Erythroblast (primary cell): ENCODE results near the gene DDX23.

ENCODE experiments used
- DNase-seq, 2 experiments: peaks; one replicate each; lab custom pipeline; 2025; lab: John Stamatoyannopoulos, UW
- GATA1 ChIP-seq: IDR thresholded peaks from 2 replicates; pipeline ENCODE4 v1.6.1; 2011; ENCODE audit warnings: low read depth, mild to moderate bottlenecking, control low read depth, low read length, moderate library complexity
- POLR2A ChIP-seq: IDR thresholded peaks from 2 replicates; pipeline ENCODE4 v1.6.1; 2011; ENCODE audit warnings: mild to moderate bottlenecking, low read length

DDX23 gene

GRCh38 chr12:48822711-48823110 is 29.3 kb downstream of the DDX23 start:
- DNase-seq, result no peak
- no peak for TF ChIP-seq GATA1
- no peak for TF ChIP-seq POLR2A

- DNase-seq, result no peak
- TF ChIP-seq POLR2A, result no peak
- no peak for TF ChIP-seq GATA1
Observed at GRCh38 chr12:48822139-48822538, 29.8 kb downstream of the DDX23 start.

DNA sequence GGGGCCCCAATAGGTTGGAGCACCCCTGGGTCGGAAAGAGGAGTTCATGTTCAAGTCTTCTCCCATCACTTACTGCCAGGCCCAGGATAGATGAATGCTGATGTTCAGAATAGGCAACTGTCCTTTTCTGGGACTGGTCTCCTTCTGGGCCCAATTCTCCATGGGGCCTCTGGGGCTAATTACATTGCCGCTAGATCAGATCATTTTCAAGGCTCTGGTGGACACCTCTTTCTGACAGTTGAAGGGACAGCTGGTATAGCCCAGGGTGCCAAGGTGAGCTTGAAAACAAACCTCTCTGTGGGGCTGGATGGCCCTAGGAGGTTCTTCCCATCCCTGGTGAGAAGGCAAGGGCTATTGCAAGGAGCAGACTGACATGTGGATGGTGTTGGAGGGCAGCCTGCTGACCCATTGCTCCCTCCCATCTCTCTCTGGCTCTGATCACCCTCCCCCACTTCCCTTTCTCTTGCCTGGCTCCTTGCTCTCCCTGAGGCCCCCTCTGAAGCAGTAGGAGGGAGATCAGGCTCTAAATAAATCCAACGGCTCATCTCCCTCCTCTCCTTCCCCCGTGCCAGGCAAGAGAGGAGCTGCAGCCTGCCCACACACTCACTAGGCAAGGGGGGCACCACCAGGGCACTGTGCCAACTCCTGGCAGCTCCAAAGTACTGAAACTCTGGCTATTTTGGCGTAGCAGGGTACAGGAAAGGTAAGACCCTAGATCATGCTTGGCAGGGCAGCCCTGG is 31.8 kb downstream of the DDX23 start:
- DNase-seq, result no peak
- no peak for TF ChIP-seq POLR2A
- TF ChIP-seq GATA1, result no peak

GRCh38 chr12:48818831-48819590 is 33.0 kb downstream of the DDX23 start:
- DNase-seq, result no peak
- no peak for TF ChIP-seq GATA1
- no peak for TF ChIP-seq POLR2A

DNA sequence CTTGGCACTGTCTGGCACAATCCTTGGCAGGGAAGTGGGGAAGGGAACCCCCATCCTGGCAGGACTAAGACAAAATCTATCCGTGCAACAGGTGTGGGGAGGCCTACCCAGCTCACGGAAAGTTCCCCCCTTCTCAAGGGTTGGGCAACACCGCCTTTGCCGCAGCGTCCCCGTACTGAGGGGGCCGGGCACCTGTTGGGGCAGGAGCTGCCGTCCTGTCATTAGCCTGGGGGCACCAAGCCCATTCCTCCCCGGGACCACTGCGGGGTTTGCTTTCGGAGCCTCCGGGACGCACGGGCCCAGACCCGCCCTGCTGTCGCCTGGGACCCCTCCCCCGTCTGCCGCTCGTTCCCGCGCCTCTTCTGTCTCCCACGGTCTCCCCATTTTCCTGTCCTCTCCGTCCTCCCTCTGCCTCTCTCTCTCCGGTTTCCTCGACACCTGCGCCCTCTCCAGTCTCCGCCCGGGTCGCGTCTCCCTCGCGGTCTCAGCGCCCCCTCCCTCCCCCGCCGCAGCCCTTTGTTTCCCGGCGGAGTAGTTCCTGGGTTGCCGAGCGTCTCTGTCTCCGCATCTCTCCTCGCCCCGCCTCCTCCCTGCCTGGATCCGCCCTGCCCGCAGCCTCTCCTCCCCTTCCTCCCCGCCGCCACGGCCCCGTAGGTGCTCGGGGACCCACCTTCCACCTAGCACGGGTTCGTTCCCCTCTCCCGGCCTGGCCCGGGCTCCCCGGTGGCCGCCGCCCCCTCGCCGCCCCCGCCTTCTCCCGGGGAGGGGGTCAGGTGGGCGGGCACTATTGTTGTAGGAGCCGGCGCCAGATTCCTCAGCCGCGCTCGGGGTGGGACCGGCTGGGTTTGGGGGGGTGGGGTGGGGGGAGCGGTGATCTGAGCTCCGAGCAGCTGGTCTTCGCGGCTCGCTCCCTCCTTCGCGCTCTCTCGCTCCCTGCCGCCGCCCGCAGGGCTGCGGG is 33.8 kb downstream of the DDX23 start, which contains the start of gene CACNB3:
TSS of gene CACNB3 (plus strand) at position 624 of the 958 bp plus-strand sequence. CDS start 434 bp downstream, outside the sequence.
- peak; percentile 28 to 39 for DNase-seq
- TF ChIP-seq GATA1 (no peak), POLR2A (no peak)

DNA sequence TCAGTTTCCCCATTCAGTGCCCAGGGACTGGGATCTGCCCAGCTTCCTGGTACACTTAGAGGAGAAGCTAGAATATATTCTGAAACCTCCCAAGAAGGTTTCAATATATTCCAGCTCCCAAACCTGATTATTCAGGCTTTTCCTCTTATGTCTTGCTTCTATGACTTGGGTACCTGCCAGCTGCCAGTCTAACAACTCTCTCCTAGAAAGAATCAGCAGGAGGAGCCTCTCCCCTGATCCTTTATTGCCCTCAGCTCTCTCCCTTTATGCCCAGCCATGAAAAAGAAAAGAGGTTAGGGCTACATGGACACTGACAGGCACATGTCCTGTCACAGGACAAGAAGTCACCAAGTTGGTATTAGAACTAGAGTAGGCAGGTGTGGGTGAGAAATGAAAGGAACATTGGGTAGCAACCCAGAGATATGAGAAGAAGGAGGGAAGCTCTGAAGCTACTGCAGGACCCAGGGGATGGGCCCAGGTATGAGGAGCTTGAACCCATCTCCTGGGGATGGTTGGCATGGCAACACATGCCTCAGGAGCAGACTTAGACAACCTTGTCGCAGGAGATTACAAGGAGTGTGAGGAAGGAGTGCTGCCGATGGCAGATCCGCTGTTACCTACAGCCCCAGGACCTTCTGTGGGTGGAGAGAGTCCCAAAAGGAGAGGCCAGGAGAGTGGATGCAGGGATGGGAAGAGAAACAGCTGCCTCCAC is 35.7 kb downstream of the DDX23 start:
- no peak for TF ChIP-seq POLR2A
- no peak for TF ChIP-seq GATA1
- DNase-seq, result no peak

DNA sequence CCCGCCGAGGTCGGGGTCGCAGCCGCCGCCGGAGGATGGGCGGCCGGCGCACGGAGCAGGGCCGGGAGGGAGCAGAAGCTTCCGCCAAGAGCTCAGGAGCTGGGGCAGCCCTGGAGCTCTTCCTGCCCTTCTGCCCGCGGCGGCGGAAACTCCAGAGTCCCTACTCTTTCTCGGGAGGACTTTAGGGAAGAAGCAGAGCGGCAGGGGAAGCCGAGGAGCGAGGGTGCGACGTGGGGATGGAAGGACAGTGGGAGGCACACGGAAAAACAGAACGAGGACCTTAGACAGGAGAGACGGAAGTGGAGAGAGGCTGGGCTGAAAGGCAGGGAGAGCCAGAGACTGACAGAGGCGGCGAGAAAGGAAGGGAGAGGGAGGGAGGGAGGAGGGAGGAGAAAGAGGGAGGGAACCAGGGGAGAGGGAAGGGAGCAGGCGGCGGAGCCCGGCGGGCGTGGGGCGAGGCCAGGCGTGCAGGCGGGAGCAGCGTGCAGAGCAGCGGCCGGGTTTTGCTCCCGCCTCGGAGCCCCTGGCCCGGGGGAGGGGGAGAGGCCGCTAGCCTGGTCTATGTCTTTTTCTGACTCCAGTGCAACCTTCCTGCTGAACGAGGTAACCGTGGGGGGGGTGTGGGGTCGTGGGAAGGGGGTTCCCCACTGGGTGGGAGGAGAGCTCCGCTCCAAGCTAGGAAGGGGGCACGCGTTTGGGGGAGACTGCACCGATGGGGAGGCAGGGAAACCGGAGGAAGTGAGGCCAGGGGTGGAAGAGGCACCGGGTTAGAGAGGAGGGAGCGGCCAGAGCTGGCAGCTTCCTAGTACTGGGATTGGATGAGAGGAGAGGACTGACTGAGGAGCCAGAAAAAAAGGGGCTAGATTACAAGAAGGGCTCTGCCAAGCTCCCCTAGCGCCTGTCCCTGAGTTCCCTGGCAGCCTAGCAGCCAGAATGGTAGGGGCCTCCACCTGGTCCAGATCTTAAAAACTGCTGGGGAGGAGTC is 36.5 kb downstream of the DDX23 start:
- DNase-seq, result peak; percentile 60 to 72
- no peak for TF ChIP-seq GATA1
- peak; percentile 43 for TF ChIP-seq POLR2A

GRCh38 chr12:48814262-48815125 is 37.5 kb downstream of the DDX23 start:
- DNase-seq, result peak; percentile 82 to 90
- no peak for TF ChIP-seq POLR2A
- no peak for TF ChIP-seq GATA1

DNA sequence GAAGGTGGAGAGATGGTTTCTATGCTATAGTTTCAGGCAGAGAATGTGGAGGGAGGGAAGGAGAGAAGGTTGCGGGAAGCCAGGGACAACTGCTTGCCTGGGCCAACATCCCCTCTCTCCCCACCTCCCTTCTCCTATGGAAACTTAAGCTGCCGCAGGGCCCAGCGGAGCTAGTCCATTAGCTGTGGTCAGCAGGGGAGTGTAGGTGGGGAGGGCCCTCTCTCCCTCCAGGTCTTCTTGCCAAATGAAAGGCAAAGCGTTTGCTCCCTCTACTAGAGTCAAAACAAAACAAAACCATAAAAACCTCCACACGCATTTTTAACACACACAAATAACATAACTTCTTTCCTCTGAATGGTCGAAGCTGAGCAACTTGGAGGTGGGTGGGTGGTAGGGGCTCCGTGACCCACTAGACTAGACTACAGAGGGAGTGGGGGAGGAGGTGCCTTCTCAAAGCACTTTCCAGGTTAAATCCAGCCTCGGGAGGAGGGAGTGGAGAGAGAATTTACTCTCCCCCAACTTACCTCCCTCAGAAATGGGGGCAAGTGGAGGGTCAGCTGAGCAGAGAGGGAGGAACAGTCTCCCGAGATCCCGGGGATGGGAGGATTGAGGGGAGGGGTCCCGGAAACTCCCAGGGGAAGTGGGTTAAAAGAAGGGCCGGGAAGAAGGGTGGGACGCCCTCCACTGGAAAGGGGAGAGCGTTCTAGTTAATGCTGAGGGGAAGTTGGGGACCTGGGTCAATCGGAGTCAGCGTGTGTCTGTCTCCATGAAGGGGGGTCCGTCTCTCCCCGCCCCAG is 38.3 kb downstream of the DDX23 start:
- TF ChIP-seq POLR2A (no peak), GATA1 (no peak)
- DNase-seq, result no peak

GRCh38 chr12:48812389-48812788 is 39.6 kb downstream of the DDX23 start:
- no peak for DNase-seq
- TF ChIP-seq POLR2A, result no peak
- no peak for TF ChIP-seq GATA1
